Endothelial cell of umbilical vein (primary cell): ENCODE measurements around the gene DDI1. TPM values are rescaled to one million over a fixed set of nuclear protein-coding genes. Genes with fewer than 3 reads are reported as not detected.

Experiments used
- BruUV-seq: library from RNA; stranded (reverse); fragments of 400-500 nt; replicated peaks from 2 replicates; lab custom pipeline; 2021; lab: Mats Ljungman, UMichigan
- CTCF ChIA-PET: fragments of 300-600, 350-600 bp; sonication (Branson Sonifier 250); formaldehyde crosslinking; loops from one replicate; lab custom pipeline; 2021; ENCODE audit warnings: antibody characterized with exemption, inconsistent platforms; lab: Charles Lee
- POLR2A ChIA-PET: fragments of 300-600, 350-600 bp; sonication (Branson Sonifier 250); formaldehyde crosslinking; loops from one replicate; lab custom pipeline; 2021; ENCODE audit warnings: antibody characterized with exemption, inconsistent platforms; lab: Charles Lee
- DNase-seq: peaks from one replicate; pipeline ENCODE4 v3.0.0-alpha.2; 2011; ENCODE audit warnings: low read depth, low spot score
- FAIRE-seq: peaks from 2 replicates; lab custom pipeline; 2011; peaks lifted over from hg19 to GRCh38; lab: Jason Lieb, UNC
- H2AFZ ChIP-seq: 2 replicates; pipeline ENCODE4 v1.6.0; 2012; ENCODE audit warnings: low read depth, low read length, control low read depth, inconsistent platforms
- H3K27ac ChIP-seq: 2 replicates; pipeline ENCODE4 v1.5.1; 2011; ENCODE audit warnings: low read depth, mild to moderate bottlenecking, control low read depth, low read length, moderate library complexity; ENCODE audit not compliant: insufficient read depth
- H3K27me3 ChIP-seq, 2 experiments: 2 replicates each; pipeline versions ENCODE4 v1.6.0 to v1.6.1; 2011; ENCODE audit warnings: low read length in 2 of 2, mixed read lengths in 1 of 2; ENCODE audit not compliant: control insufficient read depth in 2 of 2, insufficient read depth in 2 of 2
- H3K36me3 ChIP-seq, 2 experiments: 2 replicates in 1 of 2; 3 replicates in 1 of 2; pipeline ENCODE4 v1.5.1; 2011; ENCODE audit warnings: low read length in 2 of 2, mild to moderate bottlenecking in 1 of 2, moderate library complexity in 1 of 2; ENCODE audit not compliant: control insufficient read depth in 2 of 2, insufficient read depth in 2 of 2; ENCODE audit errors: extremely low read depth in 1 of 2
- H3K4me1 ChIP-seq: 3 replicates; pipeline ENCODE4 v1.5.1; 2011; ENCODE audit warnings: mild to moderate bottlenecking, low read length; ENCODE audit not compliant: control insufficient read depth, insufficient read depth; ENCODE audit errors: extremely low read depth
- H3K4me2 ChIP-seq: 2 replicates; pipeline ENCODE4 v1.6.1; 2011; ENCODE audit warnings: low read length, control low read depth, mixed read lengths; ENCODE audit not compliant: insufficient read depth
- H3K4me3 ChIP-seq, 3 experiments: fragments of 200-600 bp in 1 of 3; sonication (generic), shearing (Covaris generic) in 1 of 3; replicated peaks in 1 of 3; 2 replicates each; pipeline ENCODE4 v1.5.1; 2011 to 2016; ENCODE audit warnings: control low read depth in 3 of 3, low read length in 3 of 3, mild to moderate bottlenecking in 2 of 3, inconsistent platforms in 1 of 3, low read depth in 1 of 3, moderate library complexity in 1 of 3; ENCODE audit not compliant: insufficient read depth in 1 of 3
- H3K79me2 ChIP-seq: 2 replicates; pipeline ENCODE4 v1.6.0; 2012; ENCODE audit warnings: low read length, inconsistent platforms; ENCODE audit not compliant: control insufficient read depth, insufficient read depth
- H3K9ac ChIP-seq: replicated peaks from 2 replicates; pipeline ENCODE3; 2011; ENCODE audit warnings: low read length, control low read depth; ENCODE audit not compliant: insufficient read depth; ENCODE audit errors: extremely low read depth
- H3K9me1 ChIP-seq: replicated peaks from 3 replicates; pipeline ENCODE4 v1.6.0; 2011; ENCODE audit warnings: mild to moderate bottlenecking, low read length; ENCODE audit not compliant: control insufficient read depth, insufficient read depth; ENCODE audit errors: extremely low read depth
- H3K9me3 ChIP-seq: replicated peaks from 2 replicates; pipeline ENCODE4 v1.5.1; 2012; ENCODE audit warnings: low read length, inconsistent platforms; ENCODE audit not compliant: control insufficient read depth, insufficient read depth
- H4K20me1 ChIP-seq: replicated peaks from 2 replicates; pipeline ENCODE3; 2011; ENCODE audit warnings: mild to moderate bottlenecking, low read length; ENCODE audit not compliant: control insufficient read depth, insufficient read depth; ENCODE audit errors: extremely low read depth
- CTCF ChIP-seq, 2 donors: IDR thresholded peaks; 1 replicate in 1 of 2; 2 replicates in 1 of 2; pipeline ENCODE4 v1.5.1; 2011; ENCODE audit warnings: low read length in 2 of 2, mild to moderate bottlenecking in 2 of 2, moderate library complexity in 2 of 2, control low read depth in 1 of 2, inconsistent platforms in 1 of 2, low read depth in 1 of 2; ENCODE audit not compliant: insufficient read depth in 1 of 2; ENCODE audit errors: extremely low read depth in 1 of 2
- EZH2 ChIP-seq: IDR thresholded peaks from 2 replicates; pipeline ENCODE4 v1.6.1; 2012; ENCODE audit warnings: borderline replicate concordance, low read depth, mild to moderate bottlenecking, moderate library complexity, low read length, inconsistent platforms; ENCODE audit not compliant: severe bottlenecking
- FOS ChIP-seq: IDR thresholded peaks from 2 replicates; pipeline ENCODE4 v1.6.1; 2011; ENCODE audit warnings: mild to moderate bottlenecking, low read length, moderate library complexity, borderline replicate concordance; ENCODE audit not compliant: insufficient read depth
- GATA2 ChIP-seq: IDR thresholded peaks from 2 replicates; pipeline ENCODE4 v1.7.0; 2011; ENCODE audit warnings: low read depth, mild to moderate bottlenecking, moderate library complexity, mixed read lengths, low read length; ENCODE audit not compliant: insufficient read length, insufficient read depth
- JUN ChIP-seq: IDR thresholded peaks from 2 replicates; pipeline ENCODE4 v1.6.1; 2011; ENCODE audit warnings: borderline replicate concordance, low read depth; ENCODE audit not compliant: insufficient read length, insufficient read depth
- MAX ChIP-seq: IDR thresholded peaks from 2 replicates; pipeline ENCODE4 v1.6.1; 2011; ENCODE audit not compliant: insufficient read depth, insufficient read length
- MYC ChIP-seq: IDR thresholded peaks from one replicate; pipeline ENCODE4 v1.6.1; 2011; ENCODE audit warnings: mild to moderate bottlenecking, low read depth, low read length
- POLR2A ChIP-seq: IDR thresholded peaks from 2 replicates; pipeline ENCODE4 v1.6.1; 2012; ENCODE audit warnings: low read depth, mild to moderate bottlenecking, control low read depth, low read length
- POLR2AphosphoS5 ChIP-seq: IDR thresholded peaks from 2 replicates; pipeline ENCODE4 v1.6.1; 2012; ENCODE audit warnings: low read depth, mild to moderate bottlenecking, control low read depth, low read length, moderate library complexity; ENCODE audit not compliant: insufficient read depth
- dilution Hi-C: fragments of 300-500 bp; cut with MboI; formaldehyde crosslinking; loops from one replicate; pipeline ENCODE4 v1.15.0; 2019; ENCODE audit warnings: low sequenced_read_pairs; ENCODE audit not compliant: extremely low pct_ligation_motif_present
- intact Hi-C: fragments of 100-400 bp; cut with micrococcal nuclease; formaldehyde crosslinking; loops from one replicate; pipeline ENCODE4 v1.10.0; 2022
- polyA plus RNA-seq, 4 experiments: library from polyadenylated mRNA; depleted of rRNA in 3 of 4; stranded (reverse) in 3 of 4; unstranded in 1 of 4; fragments of >200 nt; gene quantifications; 2 replicates each; pipeline versions ENCODE4 v1.2.1 to v1.2.3, GENCODE V29; 2011 to 2012; ENCODE audit warnings: missing spikeins in 1 of 4
- total RNA-seq: library from RNA; stranded (reverse); gene quantifications from 2 replicates; pipeline ENCODE4 v1.2.3, GENCODE V29; 2021

The DDI1 gene
- total and polyA plus RNA-seq, 2 donors (not counting 3 experiments of a cell fraction or from before 2014, with no cell fraction given) = not detected

- FAIRE-seq (no peak), DNase-seq (no peak)
- dilution Hi-C loops (no loop called here), intact Hi-C loops (no loop called here)
- Histone ChIP-seq H3K4me1 (no peaks in the 10 kb centered on the region), H2AFZ (no peak overlapping the region), H3K79me2 (no peaks in the 10 kb centered on the region), H3K27ac (no peak overlapping the region), H3K4me3 (no peak overlapping the region), H3K4me2 (no peak overlapping the region), H3K9me1 (no peaks in the 10 kb centered on the region), H3K9me3 (no peaks in the 10 kb centered on the region), H4K20me1 (no peaks in the 10 kb centered on the region), H3K36me3 (no peaks in the 10 kb centered on the region), H3K27me3 (no peaks in the 10 kb centered on the region), H3K9ac (no peak overlapping the region)
- CTCF ChIA-PET = no interaction called here
- POLR2A ChIA-PET = no interaction called here
- no peak for TF ChIP-seq FOS
- no peak for TF ChIP-seq MYC
- no peak for TF ChIP-seq EZH2
- TF ChIP-seq POLR2A = no peak
- TF ChIP-seq JUN = no peak
- TF ChIP-seq CTCF (IDR thresholded peaks at IDR 0.05; ENCODE audit: extremely low read depth in 1 of 2, insufficient read depth in 1 of 2, low read depth in 1 of 2, low read length in 2 of 2) = no peak
- TF ChIP-seq MAX = no peak
- no peak for TF ChIP-seq POLR2AphosphoS5
- TF ChIP-seq GATA2 = no peak
- no TSS peak for BruUV-seq
These were observed 27.7 kb downstream of the DDI1 start for GRCh38 chr11:104064034-104064630.
